CD4-positive, CD25-positive, alpha-beta regulatory T cell (primary cell): ENCODE data around the gene PAGE3. TPM values are rescaled to one million over a fixed set of nuclear protein-coding genes. Genes with fewer than 3 reads are reported as not detected.

Experiments used
- ATAC-seq, 2 donors: fragments of 150-1000 bp; cut with Tn5 transposase; one replicate each; pipeline ENCODE4 v1.10.0; 2021; ENCODE audit warnings: low read depth in 2 of 2, moderate number of reproducible peaks in 2 of 2, moderate library complexity in 1 of 2
- DNase-seq, 3 donors: peaks; one replicate each; pipeline versions ENCODE4 v3.0.0 to v3.0.0-alpha.2; 2012 to 2022; ENCODE audit warnings: mixed read lengths in 1 of 3
- H3K27ac ChIP-seq: one replicate; pipeline ENCODE4 v1.7.0; 2013; ENCODE audit warnings: mild to moderate bottlenecking, low read length; ENCODE audit not compliant: insufficient read depth, poor library complexity, severe bottlenecking
- H3K27me3 ChIP-seq: one replicate; pipeline ENCODE4 v1.7.0; 2013; ENCODE audit warnings: low read length; ENCODE audit not compliant: control insufficient read depth, insufficient read depth
- H3K36me3 ChIP-seq: one replicate; pipeline ENCODE4 v1.7.0; 2013; ENCODE audit warnings: mild to moderate bottlenecking, low read length, moderate library complexity; ENCODE audit not compliant: control insufficient read depth, insufficient read depth
- H3K4me1 ChIP-seq: 2 replicates; pipeline ENCODE4 v1.7.0; 2013; ENCODE audit warnings: mild to moderate bottlenecking, low read length; ENCODE audit not compliant: insufficient read depth, control insufficient read depth, poor library complexity, severe bottlenecking
- H3K4me3 ChIP-seq: one replicate; pipeline ENCODE4 v1.7.0; 2013; ENCODE audit warnings: low read depth, mild to moderate bottlenecking, low read length, moderate library complexity
- H3K9me3 ChIP-seq, 2 experiments: 1 replicate in 1 of 2; 2 replicates in 1 of 2; pipeline ENCODE4 v1.7.0; 2013; ENCODE audit warnings: low read length in 2 of 2, mild to moderate bottlenecking in 1 of 2, moderate library complexity in 1 of 2; ENCODE audit not compliant: control insufficient read depth in 2 of 2
- H3K27ac Mint-ChIP-seq, 3 donors: one replicate each; pipeline ENCODE4 v1.8.0; 2020 to 2022; ENCODE audit warnings: mild to moderate bottlenecking in 3 of 3, mixed read lengths in 3 of 3, moderate library complexity in 2 of 3
- H3K27me3 Mint-ChIP-seq: one replicate; pipeline ENCODE4 v1.8.0; 2022; ENCODE audit warnings: mild to moderate bottlenecking, mixed read lengths
- H3K36me3 Mint-ChIP-seq: one replicate; pipeline ENCODE4 v1.8.0; 2020; ENCODE audit warnings: mixed read lengths
- H3K4me1 Mint-ChIP-seq, 4 donors: one replicate each; pipeline ENCODE4 v1.8.0; 2020 to 2022; ENCODE audit warnings: mixed read lengths in 4 of 4, mild to moderate bottlenecking in 1 of 4
- H3K4me3 Mint-ChIP-seq, 4 donors: one replicate each; pipeline ENCODE4 v1.8.0; 2020 to 2022; ENCODE audit warnings: mild to moderate bottlenecking in 4 of 4, mixed read lengths in 4 of 4, moderate library complexity in 3 of 4
- H3K9me3 Mint-ChIP-seq, 7 donors: one replicate each; pipeline ENCODE4 v1.8.0; 2020 to 2022; ENCODE audit warnings: mixed read lengths in 7 of 7, mild to moderate bottlenecking in 3 of 7, moderate library complexity in 2 of 7
- polyA plus RNA-seq, 4 donors: library from polyadenylated mRNA; unstranded; fragments of 300-500 nt; fragmentation: Illumina TruSeq; gene quantifications; one replicate each; pipeline ENCODE4 v1.2.3, GENCODE V29; 2021
- total RNA-seq: library from RNA; stranded (reverse); gene quantifications from one replicate; pipeline ENCODE4 v1.2.3, GENCODE V29; 2022

The PAGE3 gene
- total RNA-seq (not detected), polyA plus RNA-seq (not detected)

- DNase-seq (no peak), ATAC-seq (no peak)
- Histone ChIP-seq H3K36me3 (no peaks in the 10 kb centered on the region), H3K4me1 (no peaks in the 10 kb centered on the region), H3K9me3 (no peaks in the 10 kb centered on the region), H3K27ac (no peak within 1 kb of the TSS), H3K4me3 (no peak within 1 kb of the TSS), H3K27me3 (no peaks in the 10 kb centered on the region)
- Mint-ChIP-seq H3K27me3 (no peaks in the 10 kb centered on the region), H3K36me3 (no peaks in the 10 kb centered on the region), H3K4me3 (no peak within 1 kb of the TSS), H3K4me1 (no peaks in the 10 kb centered on the region), H3K9me3 (no peaks in the 10 kb centered on the region), H3K27ac (no peak within 1 kb of the TSS)
These were observed at the start of gene PAGE3 for GRCh38 chrX:55264816-55265215. Gene PAGE3, minus strand, starts transcription at chrX:55264916. Its CDS starts 1,013 bp downstream, at chrX:55263903.

GRCh38 chrX:55312655-55313054 lies 47.9 kb upstream of the PAGE3 start:
- Mint-ChIP-seq H3K4me1 (no peaks in the 10 kb centered on the region), H3K27me3 (no peaks in the 10 kb centered on the region), H3K36me3 (no peaks in the 10 kb centered on the region), H3K9me3 (peaks cover 0 to 2% (median 0%) of the 10 kb centered on the region in 7 donors), H3K4me3 (no peak overlapping the region), H3K27ac (no peak overlapping the region)
- Histone ChIP-seq H3K36me3 (no peaks in the 10 kb centered on the region), H3K9me3 (no peaks in the 10 kb centered on the region), H3K27me3 (no peaks in the 10 kb centered on the region), H3K4me3 (no peak overlapping the region), H3K4me1 (no peaks in the 10 kb centered on the region), H3K27ac (no peak overlapping the region)
- ATAC-seq (no peak), DNase-seq (no peak)

- Mint-ChIP-seq H3K9me3 (peaks cover 0 to 3% (median 0%) of the 10 kb centered on the region in 7 donors), H3K4me1 (no peaks in the 10 kb centered on the region), H3K27ac (no peak overlapping the region), H3K27me3 (no peaks in the 10 kb centered on the region), H3K4me3 (no peak overlapping the region), H3K36me3 (no peaks in the 10 kb centered on the region)
- Histone ChIP-seq H3K4me3 (no peak overlapping the region), H3K9me3 (no peaks in the 10 kb centered on the region), H3K4me1 (no peaks in the 10 kb centered on the region), H3K27ac (no peak overlapping the region), H3K36me3 (no peaks in the 10 kb centered on the region), H3K27me3 (no peaks in the 10 kb centered on the region)
- ATAC-seq (no peak), DNase-seq (no peak)
These were observed 26.2 kb upstream of the PAGE3 start for GRCh38 chrX:55290963-55291362.

GRCh38 chrX:55279832-55280231 lies 15.1 kb upstream of the PAGE3 start:
- Mint-ChIP-seq H3K9me3 (no peaks in the 10 kb centered on the region), H3K27me3 (no peaks in the 10 kb centered on the region), H3K36me3 (no peaks in the 10 kb centered on the region), H3K4me1 (no peaks in the 10 kb centered on the region), H3K4me3 (no peak overlapping the region), H3K27ac (no peak overlapping the region)
- H3K4me1 ChIP-seq = no peaks in the 10 kb centered on the region
- H3K27ac ChIP-seq = no peak overlapping the region
- H3K9me3 ChIP-seq = no peaks in the 10 kb centered on the region
- H3K27me3 ChIP-seq = no peaks in the 10 kb centered on the region
- DNase-seq (no peak), ATAC-seq (no peak)
- no peak overlapping the region for H3K4me3 ChIP-seq
- H3K36me3 ChIP-seq = no peaks in the 10 kb centered on the region

- no peaks in the 10 kb centered on the region for H3K9me3 ChIP-seq
- no peak for DNase-seq
- Mint-ChIP-seq H3K27ac (no peak overlapping the region), H3K4me1 (no peaks in the 10 kb centered on the region), H3K9me3 (no peaks in the 10 kb centered on the region), H3K27me3 (peaks cover 9% of the 10 kb centered on the region), H3K36me3 (no peaks in the 10 kb centered on the region), H3K4me3 (no peak overlapping the region)
- H3K4me1 ChIP-seq = no peaks in the 10 kb centered on the region
- H3K27me3 ChIP-seq = no peaks in the 10 kb centered on the region
- no peak overlapping the region for H3K4me3 ChIP-seq
- no peak for ATAC-seq
- H3K27ac ChIP-seq = no peak overlapping the region
- H3K36me3 ChIP-seq = no peaks in the 10 kb centered on the region
These were observed 3.9 kb downstream of the PAGE3 start for GRCh38 chrX:55260806-55261205.

- H3K36me3 ChIP-seq = no peaks in the 10 kb centered on the region
- no peak for DNase-seq
- no peak overlapping the region for H3K27ac Mint-ChIP-seq
- H3K9me3 ChIP-seq = no peaks in the 10 kb centered on the region
- H3K4me1 ChIP-seq = no peaks in the 10 kb centered on the region
- no peaks in the 10 kb centered on the region for H3K4me1 Mint-ChIP-seq
- no peaks in the 10 kb centered on the region for H3K36me3 Mint-ChIP-seq
- ATAC-seq = no peak
- H3K9me3 Mint-ChIP-seq = peaks cover 0 to 2% (median 0%) of the 10 kb centered on the region in 7 donors
- peaks cover 7% of the 10 kb centered on the region for H3K27me3 Mint-ChIP-seq
- no peaks in the 10 kb centered on the region for H3K27me3 ChIP-seq
- no peak overlapping the region for H3K27ac ChIP-seq
- no peak overlapping the region for H3K4me3 Mint-ChIP-seq
- H3K4me3 ChIP-seq = no peak overlapping the region
These were observed 11.2 kb downstream of the PAGE3 start for GRCh38 chrX:55253528-55253927.

GRCh38 chrX:55240788-55241340 lies 23.9 kb downstream of the PAGE3 start:
- no peak for ATAC-seq
- Histone ChIP-seq H3K27me3 (no peaks in the 10 kb centered on the region), H3K4me3 (no peak overlapping the region), H3K36me3 (no peaks in the 10 kb centered on the region), H3K9me3 (no peaks in the 10 kb centered on the region), H3K4me1 (no peaks in the 10 kb centered on the region), H3K27ac (no peak overlapping the region)
- Mint-ChIP-seq H3K27ac (no peak overlapping the region), H3K4me3 (no peak overlapping the region), H3K27me3 (no peaks in the 10 kb centered on the region), H3K36me3 (no peaks in the 10 kb centered on the region), H3K9me3 (peaks cover 0 to 7% (median 0%) of the 10 kb centered on the region in 7 donors), H3K4me1 (no peaks in the 10 kb centered on the region)
- DNase-seq = no peak

GRCh38 chrX:55220119-55220794 lies 44.5 kb downstream of the PAGE3 start, which contains the start of gene PAGE5:
Gene PAGE5, plus strand, starts transcription at chrX:55220346. Its CDS starts 1,037 bp downstream, at chrX:55221383.
- H3K27ac ChIP-seq = no peak within 1 kb of the TSS
- ATAC-seq (peak in 1 of 2 donors; percentile 53), DNase-seq (peak in 1 of 3 donors; percentile 2)
- H3K4me3 ChIP-seq = no peak within 1 kb of the TSS
- H3K4me3 Mint-ChIP-seq = no peak within 1 kb of the TSS
- no peaks in the 10 kb centered on the region for H3K36me3 Mint-ChIP-seq
- peaks cover 0 to 3% (median 0%) of the 10 kb centered on the region in 4 donors for H3K4me1 Mint-ChIP-seq
- no peaks in the 10 kb centered on the region for H3K27me3 Mint-ChIP-seq
- no peaks in the 10 kb centered on the region for H3K4me1 ChIP-seq
- H3K27ac Mint-ChIP-seq = no peak within 1 kb of the TSS
- H3K36me3 ChIP-seq = no peaks in the 10 kb centered on the region
- no peaks in the 10 kb centered on the region for H3K27me3 ChIP-seq
- H3K9me3 Mint-ChIP-seq = peaks cover 0 to 1% (median 0%) of the 10 kb centered on the region in 7 donors
- no peaks in the 10 kb centered on the region for H3K9me3 ChIP-seq
